ENCODE measurements around the gene MRPL48.

DNA sequence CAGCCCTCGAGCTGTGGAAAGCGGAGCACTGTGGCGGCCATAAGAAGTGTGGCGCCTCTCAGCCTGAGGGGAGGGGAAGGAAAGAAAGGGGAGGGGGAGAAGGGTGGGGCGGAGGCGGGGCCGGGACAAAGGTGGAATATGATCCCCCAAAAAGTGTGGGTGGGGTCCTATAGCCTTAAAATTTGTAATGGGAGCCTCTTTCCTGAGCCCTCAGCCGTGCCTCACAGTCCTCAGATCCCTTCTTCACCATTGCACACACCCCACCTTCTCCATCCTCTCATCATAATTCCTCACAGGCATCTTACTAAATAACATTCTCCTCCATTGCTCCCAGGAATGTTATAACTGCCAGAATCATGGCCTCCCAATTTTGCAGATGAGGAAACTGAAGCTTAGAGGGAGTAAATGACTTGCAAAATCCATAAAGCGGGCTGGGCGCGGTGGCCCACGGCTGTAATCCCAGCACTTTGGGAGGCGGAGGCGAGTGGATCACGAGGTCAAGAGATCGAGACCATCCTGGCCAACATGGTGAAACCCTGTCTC lies 26.2 kb upstream of the MRPL48 start:
- TF ChIP-seq POLR2AphosphoS5 (IDR thresholded peaks at IDR 0.05; ENCODE audit: low read depth, low read length) (no peak), POLR2A (IDR thresholded peaks at IDR 0.05; ENCODE audit: low read depth, low read length) (no peak), SPI1 (IDR thresholded peaks at IDR 0.05; ENCODE audit: low read depth, low read length) (no peak), TAF1 (IDR thresholded peaks at IDR 0.05; ENCODE audit: low read depth, low read length) (no peak)
